Measurements from ENCODE around the gene AGAP6.
"Not testable (repeated sequence)": the region's sequence is repeated elsewhere in the genome, so short reads cannot be mapped to it uniquely, and the experiment has no call there.

AGAP6 gene

DNA sequence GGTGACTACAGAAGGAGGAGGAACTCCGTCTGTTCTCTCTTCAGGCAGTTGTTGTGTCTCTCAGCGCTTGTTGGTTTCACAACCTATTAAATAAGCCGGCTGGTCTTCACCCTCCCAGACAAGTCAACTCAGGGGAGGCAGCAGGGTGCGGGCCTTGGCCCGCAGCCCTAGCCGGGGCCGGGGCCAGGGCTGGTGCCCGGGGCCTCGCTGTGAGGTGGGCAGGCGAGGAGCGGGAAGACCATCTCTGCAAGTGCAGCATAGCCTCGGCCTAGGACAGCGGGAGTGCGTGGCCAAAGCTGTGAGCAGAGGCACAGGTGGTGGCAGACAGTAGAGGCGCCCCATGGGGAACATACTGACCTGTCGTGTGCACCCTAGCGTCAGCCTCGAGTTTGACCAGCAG is at the start of gene AGAP6:
AGAP6 (plus strand) TSS at position 31 of the 400 bp plus-strand sequence; CDS start at position 341, 310 bp downstream.
- not testable (repeated sequence) for DNase-seq

GRCh38 chr10:49941447-49942338 is 46.5 kb upstream of the AGAP6 start, which contains the start of the genes PARG and TIMM23B:
TSS of gene PARG (minus strand) at chr10:49942027. CDS start at chr10:49941725, 302 bp downstream.
TSS of gene TIMM23B (plus strand) at chr10:49942053. CDS start at chr10:49942195, 142 bp downstream.
- peak; percentile 80 for DNase-seq

DNA sequence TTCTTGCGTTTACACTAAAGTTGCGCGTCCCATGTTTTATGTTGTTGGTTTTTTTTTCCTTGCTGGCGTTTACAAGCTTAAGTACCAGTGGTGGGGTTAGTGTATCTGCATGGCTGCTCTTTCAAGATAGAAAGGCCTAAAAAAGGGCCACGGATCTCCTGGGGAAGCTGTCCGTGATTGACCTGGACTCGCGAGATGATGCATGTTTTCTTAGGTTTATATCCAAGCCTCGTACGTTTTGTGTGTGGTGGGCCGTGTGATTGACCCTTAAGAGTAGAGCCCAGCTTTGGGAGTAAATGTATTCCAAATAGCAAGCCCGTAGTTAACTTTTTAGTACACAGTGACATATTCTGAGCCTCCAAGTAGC is 45.9 kb upstream of the AGAP6 start:
- DNase-seq = not testable (repeated sequence)

GRCh38 chr10:49943607-49944006 is 44.6 kb upstream of the AGAP6 start:
- DNase-seq = not testable (repeated sequence)

- DNase-seq = not testable (repeated sequence)
Measured at GRCh38 chr10:49948142-49948541, 40.1 kb upstream of the AGAP6 start.

DNA sequence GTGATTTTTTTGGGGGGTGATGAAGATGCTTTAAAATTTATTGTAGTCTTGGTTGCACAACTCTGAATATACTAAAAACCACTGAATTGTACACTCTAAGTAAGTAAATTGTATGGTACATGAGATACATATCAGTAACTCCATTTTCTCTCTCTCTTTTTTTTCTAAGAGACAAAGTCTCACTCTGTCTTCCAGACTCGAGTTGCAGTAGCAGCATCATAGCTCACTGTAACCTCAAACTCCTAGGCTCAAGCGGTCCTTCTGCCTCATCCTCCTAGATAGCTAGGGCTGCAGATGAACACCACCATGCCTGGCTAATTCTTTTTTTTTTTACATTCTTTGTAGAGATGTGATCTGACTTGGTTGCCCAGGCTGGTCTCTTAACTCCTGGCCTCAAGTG is 39.5 kb upstream of the AGAP6 start:
- not testable (repeated sequence) for DNase-seq

- DNase-seq = not testable (repeated sequence)
Measured at GRCh38 chr10:49952006-49952405, 36.2 kb upstream of the AGAP6 start.

DNA sequence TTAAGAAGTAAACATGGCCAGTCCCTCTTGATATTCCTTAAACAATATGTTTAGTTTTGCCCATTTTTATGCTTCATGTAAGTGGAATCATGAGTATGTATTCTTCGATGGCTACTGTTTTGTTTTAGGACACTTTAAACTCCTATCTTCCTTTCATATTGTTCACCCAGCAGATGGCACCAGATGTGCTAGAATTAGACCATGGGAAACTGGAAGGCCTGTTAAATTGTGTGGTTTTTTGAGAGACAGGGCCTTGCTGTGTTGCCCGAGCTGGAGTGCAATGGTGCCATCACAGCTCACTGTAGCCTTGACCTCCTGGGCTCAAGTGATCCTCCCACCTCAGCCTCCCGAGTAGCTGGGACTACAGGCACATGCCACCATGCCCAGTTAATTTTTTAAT is 35.1 kb upstream of the AGAP6 start:
- DNase-seq = not testable (repeated sequence)

DNA sequence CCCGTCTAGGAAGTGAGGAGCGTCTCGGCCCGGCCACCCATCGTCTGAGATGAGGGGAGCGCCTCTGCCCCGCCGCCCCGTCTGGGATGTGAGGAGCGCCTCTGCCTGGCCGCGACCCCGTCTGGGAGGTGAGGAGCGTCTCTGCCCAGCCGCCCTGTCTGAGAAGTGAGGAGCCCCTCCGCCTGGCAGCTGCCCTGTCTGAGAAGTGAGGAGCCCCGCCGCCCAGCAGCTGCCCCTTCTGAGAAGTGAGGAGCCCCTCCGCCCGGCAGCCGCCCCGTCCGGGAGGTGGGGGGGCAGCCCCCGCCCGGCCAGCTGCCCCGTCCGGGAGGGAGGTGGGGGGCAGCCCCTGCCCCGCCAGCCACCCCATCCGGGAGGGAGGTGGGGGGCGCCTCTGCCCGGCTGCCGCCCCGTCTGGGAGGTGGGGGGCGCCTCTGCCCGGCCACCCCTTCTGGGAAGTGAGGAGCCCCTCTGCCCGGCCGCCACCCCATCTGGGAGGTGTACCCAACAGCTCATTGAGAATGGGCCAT is 17.8 kb upstream of the AGAP6 start:
- not testable (repeated sequence) for DNase-seq

DNA sequence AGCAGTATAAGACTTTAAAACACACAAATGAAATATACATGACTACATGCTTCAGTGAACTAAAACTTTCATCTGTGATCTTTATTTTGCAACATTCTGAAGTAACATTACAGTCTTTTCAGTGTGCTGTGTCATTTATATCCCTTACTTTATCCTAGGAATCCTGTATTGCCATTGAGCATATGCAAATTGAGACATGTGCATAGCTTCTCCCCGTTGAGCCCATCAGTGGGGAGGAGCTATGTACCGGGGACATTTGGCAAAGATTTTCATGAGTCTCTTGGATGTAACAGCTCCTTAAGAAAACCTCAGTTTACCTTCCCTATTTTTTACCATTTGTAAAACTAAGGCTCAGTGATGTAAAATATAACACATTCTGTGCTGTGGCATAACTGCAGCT is 16.7 kb upstream of the AGAP6 start:
- not testable (repeated sequence) for DNase-seq

DNA sequence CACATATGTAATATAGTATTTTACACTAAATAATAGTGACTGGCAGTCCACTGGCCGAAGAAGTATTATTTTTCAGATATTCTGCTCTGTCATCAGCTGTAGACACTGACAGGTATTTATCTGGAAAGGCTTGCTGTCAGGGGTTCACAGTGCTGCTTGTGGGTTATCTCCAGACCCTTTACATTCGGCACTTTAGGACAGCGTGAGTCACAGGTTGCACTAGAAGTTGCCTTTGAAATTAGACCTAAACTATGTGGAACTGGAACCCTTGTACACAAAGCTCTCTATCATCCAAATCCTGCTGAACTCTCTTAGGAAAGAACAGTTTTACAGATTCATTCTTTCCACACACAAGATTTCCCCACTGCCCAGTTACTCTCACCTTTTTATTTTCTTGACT is 16.1 kb upstream of the AGAP6 start:
- not testable (repeated sequence) for DNase-seq

DNA sequence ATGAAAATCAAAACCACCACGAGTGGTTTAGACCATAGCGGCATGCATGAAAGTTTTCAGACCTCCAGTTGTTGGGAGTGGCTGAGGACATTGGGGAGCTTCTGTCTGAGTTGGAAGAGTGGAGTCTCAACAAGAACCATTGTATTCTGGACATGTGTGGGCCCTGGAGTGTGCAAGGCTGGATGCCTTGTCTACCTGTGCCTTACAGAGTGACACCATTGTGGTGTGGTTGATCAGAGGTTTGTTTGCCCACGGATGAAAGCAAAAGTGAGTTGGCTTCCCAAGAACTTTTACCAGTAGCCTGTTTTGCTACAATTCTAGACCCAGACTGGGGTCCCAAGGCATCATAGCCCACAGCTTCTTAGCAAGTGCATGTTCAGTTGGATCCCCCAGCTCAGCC is 10.4 kb upstream of the AGAP6 start:
- not testable (repeated sequence) for DNase-seq

DNA sequence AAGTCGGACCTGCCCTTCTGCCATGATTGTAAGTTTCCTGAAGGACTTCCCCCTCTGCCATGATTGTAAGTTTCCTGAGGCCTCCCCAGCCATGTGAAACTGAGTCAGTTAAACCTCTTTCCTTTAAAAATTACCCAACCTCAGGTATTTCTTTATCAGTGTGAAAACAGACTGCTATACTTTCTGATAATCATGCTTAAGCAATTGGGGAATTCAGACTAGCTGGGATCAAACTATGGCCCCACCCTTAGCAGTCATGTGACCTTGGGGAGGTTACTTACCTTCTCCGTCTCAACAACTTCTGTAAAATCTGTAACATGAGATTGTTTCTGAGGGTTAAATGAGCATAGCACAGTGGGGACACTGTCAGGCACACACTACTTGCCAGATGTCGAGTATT is 999 bp upstream of the AGAP6 start:
- DNase-seq = not testable (repeated sequence)

DNA sequence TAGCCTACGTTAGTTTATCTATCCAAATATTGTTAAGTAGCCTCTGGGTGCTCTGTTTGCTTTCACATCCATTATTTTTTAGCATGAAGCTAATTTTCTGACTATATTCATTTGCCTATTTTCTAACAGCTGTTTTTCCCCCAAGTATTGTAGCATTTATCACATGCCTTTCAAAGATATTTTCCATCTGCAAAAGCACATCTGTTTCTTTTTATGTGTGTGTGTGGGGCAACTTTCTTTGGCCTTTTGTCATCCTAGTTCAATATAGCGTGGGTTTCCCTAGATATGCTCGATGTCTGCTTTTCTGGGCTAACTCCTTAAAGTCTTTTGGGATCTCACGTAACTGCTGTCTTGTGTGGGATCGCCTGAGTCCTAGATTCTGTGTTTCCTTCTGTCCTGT is 7.1 kb downstream of the AGAP6 start:
- DNase-seq = not testable (repeated sequence)

- not testable (repeated sequence) for DNase-seq
Measured at GRCh38 chr10:50014024-50014423, 25.8 kb downstream of the AGAP6 start.

GRCh38 chr10:50015596-50016220 is 27.5 kb downstream of the AGAP6 start:
- not testable (repeated sequence) for DNase-seq

- not testable (repeated sequence) for DNase-seq
Measured at GRCh38 chr10:50016926-50017325, 28.7 kb downstream of the AGAP6 start.

DNA sequence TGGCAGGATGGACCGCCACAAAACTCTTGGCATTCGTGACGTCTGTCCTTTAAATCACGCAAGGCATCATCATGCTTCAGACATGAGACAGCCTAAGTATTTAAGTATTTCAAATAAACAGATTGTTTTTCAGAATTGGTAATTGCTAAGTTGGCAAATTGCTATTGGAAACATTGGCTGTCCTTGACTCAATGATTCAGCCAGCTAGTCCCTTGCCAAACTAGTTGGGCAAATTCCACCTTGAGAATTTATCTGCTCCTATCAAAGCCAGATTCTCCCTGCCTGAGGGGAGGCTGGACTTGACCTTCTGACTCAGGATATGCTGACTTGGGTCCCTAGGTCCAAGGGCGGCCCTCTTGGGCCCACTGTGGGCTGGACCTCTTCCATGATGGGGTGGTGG is 29.4 kb downstream of the AGAP6 start:
- DNase-seq = not testable (repeated sequence)

DNA sequence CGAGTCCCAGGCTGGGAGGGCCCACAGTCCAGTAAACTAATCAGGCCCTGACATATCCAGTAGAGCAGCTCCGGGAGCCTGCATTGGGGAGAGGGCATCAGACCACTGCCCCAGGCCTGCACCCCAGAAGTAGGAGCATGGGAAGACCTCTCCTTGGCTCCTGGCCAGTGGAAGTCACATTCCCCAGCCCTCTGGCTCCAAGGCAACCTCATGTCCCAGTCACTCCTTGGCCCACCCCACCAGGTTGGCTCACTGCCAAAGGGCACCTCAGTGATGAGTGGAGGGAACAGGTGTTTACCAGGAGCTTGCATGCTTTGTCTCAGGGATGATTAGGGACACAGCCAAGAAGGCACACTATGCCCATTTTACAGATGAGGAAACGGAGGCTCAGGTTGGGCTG is 31.1 kb downstream of the AGAP6 start:
- not testable (repeated sequence) for DNase-seq

GRCh38 chr10:50020451-50021024 is 32.3 kb downstream of the AGAP6 start:
- DNase-seq = not testable (repeated sequence)

DNA sequence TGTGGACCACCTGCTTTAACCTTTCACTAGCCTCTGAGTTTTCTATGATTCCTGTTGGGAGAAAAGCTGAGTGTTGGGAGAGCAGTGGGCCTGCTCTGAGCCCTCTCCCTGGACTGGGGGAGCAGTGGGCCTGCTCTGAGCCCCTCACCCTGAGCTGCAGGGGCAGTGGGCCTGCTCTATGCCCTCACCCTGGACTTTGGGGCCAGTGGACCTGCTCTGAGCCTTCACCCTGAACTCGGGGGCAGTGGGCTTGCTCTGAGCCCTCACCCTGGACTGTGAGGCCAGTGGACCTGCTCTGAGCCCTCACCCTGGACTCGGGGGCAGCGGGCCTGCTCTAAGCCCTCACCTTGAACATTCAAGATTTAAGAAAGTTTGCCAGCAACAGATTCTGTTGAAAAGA is 33.4 kb downstream of the AGAP6 start:
- DNase-seq = no peak

DNA sequence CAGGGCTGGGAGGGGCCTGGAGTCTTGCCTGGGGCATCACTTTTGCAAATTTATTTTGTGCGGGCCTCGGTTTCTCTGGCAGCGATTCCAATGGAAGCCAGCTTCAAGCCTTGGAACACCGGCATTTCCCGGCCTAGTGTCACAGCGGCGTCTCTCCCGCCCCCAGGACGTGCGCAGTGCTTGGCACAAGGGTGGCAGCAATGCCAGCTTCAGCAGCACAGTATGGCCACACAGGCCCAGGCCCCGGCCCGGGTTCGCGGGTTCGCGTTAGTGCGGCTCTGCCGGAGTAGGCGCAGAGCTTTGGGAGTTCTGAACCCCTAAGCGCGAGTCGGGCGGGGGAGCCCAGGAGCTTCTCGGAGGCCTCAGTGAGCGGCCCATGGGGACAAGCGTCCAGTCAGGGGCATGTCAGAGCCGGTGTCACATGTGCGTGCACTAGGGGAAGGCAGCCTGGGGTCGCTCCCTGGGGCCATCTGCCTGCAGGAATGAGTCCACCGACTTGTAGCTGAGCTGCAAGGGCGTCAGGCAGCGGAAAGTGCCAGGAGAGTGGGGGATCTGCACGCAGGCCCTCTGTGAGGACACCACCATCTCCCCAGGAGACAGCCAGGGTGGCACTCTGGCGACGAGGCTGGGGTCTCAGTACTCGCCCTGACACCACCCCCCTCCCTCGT is 36.6 kb downstream of the AGAP6 start:
- not testable (repeated sequence) for DNase-seq

GRCh38 chr10:50025627-50026026 is 37.4 kb downstream of the AGAP6 start:
- no peak for DNase-seq

Measured in stimulated activated CD4-positive, alpha-beta T cell treated with anti-CD3 and anti-CD28 coated beads, Interleukin-4, amount 100 ng/mL, for 24 hours (primary cell).